H9 (cell line): ENCODE measurements around the gene STAT2. TPM values are rescaled to one million over a fixed set of nuclear protein-coding genes. Genes with fewer than 3 reads are reported as not detected.

ENCODE experiments used
- DNase-seq: peaks from one replicate; pipeline ENCODE4 v3.0.0-alpha.2; 2017
- H2AFZ ChIP-seq: one replicate; pipeline ENCODE4 v1.6.1; 2013; ENCODE audit warnings: mild to moderate bottlenecking, low read length, control low read depth, moderate library complexity
- H2AK5ac ChIP-seq: 2 replicates; pipeline ENCODE4 v1.6.1; 2013; ENCODE audit warnings: low read length, control low read depth, mixed read lengths; ENCODE audit not compliant: insufficient read length
- H2BK120ac ChIP-seq: one replicate; pipeline ENCODE4 v1.6.1; 2013; ENCODE audit warnings: low read depth, mild to moderate bottlenecking, low read length, control low read depth, inconsistent platforms; ENCODE audit not compliant: poor library complexity, severe bottlenecking
- H2BK12ac ChIP-seq: 2 replicates; pipeline ENCODE4 v1.6.1; 2013; ENCODE audit warnings: low read length, control low read depth, mixed read lengths, low read depth; ENCODE audit not compliant: insufficient read length
- H2BK15ac ChIP-seq: 2 replicates; pipeline ENCODE4 v1.6.1; 2013; ENCODE audit warnings: low read depth, low read length, control low read depth
- H2BK20ac ChIP-seq: one replicate; pipeline ENCODE4 v1.6.1; 2013; ENCODE audit warnings: low read depth, mild to moderate bottlenecking, low read length, control low read depth, inconsistent platforms; ENCODE audit not compliant: poor library complexity, severe bottlenecking
- H2BK5ac ChIP-seq: 2 replicates; pipeline ENCODE4 v1.6.1; 2013; ENCODE audit warnings: low read length, control low read depth, mixed read lengths; ENCODE audit not compliant: insufficient read length
- H3K14ac ChIP-seq: 2 replicates; pipeline ENCODE4 v1.6.1; 2013; ENCODE audit warnings: low read length, control low read depth; ENCODE audit not compliant: insufficient read depth
- H3K18ac ChIP-seq: 2 replicates; pipeline ENCODE4 v1.6.1; 2013; ENCODE audit warnings: low read depth, mild to moderate bottlenecking, mixed read lengths, low read length, control low read depth; ENCODE audit not compliant: insufficient read length
- H3K23ac ChIP-seq: 2 replicates; pipeline ENCODE4 v1.6.1; 2013; ENCODE audit warnings: low read length, control low read depth, mixed read lengths, low read depth; ENCODE audit not compliant: insufficient read length
- H3K23me2 ChIP-seq: 2 replicates; pipeline ENCODE4 v1.6.1; 2013; ENCODE audit warnings: low read depth, mild to moderate bottlenecking, mixed read lengths, low read length, control low read depth; ENCODE audit not compliant: insufficient read length, poor library complexity, severe bottlenecking
- H3K27ac ChIP-seq: 2 replicates; pipeline ENCODE4 v1.5.1; 2013; ENCODE audit warnings: low read length, control low read depth, mixed read lengths, low read depth; ENCODE audit not compliant: insufficient read length
- H3K27me3 ChIP-seq: 2 replicates; pipeline ENCODE4 v1.6.1; 2013; ENCODE audit warnings: low read length, control low read depth, inconsistent platforms; ENCODE audit not compliant: insufficient read depth
- H3K4ac ChIP-seq: 2 replicates; pipeline ENCODE4 v1.6.1; 2013; ENCODE audit warnings: low read depth, mild to moderate bottlenecking, control low read depth, inconsistent platforms, low read length, moderate library complexity
- H3K4me1 ChIP-seq: 2 replicates; pipeline ENCODE4 v1.6.1; 2013; ENCODE audit warnings: low read length, control low read depth, inconsistent platforms; ENCODE audit not compliant: insufficient read depth
- H3K4me2 ChIP-seq: 2 replicates; pipeline ENCODE4 v1.6.1; 2013; ENCODE audit warnings: low read length, control low read depth, mixed read lengths; ENCODE audit not compliant: insufficient read length, insufficient read depth
- H3K56ac ChIP-seq: 2 replicates; pipeline ENCODE4 v1.6.1; 2013; ENCODE audit warnings: low read depth, mild to moderate bottlenecking, mixed read lengths, low read length, control low read depth; ENCODE audit not compliant: insufficient read length
- H3K79me1 ChIP-seq: 2 replicates; pipeline ENCODE4 v1.6.1; 2013; ENCODE audit warnings: low read depth, mild to moderate bottlenecking, moderate library complexity, low read length, control low read depth, inconsistent platforms; ENCODE audit not compliant: insufficient read depth, poor library complexity, severe bottlenecking
- H3K79me2 ChIP-seq: 2 replicates; pipeline ENCODE4 v1.6.1; 2013; ENCODE audit warnings: low read length, control low read depth, inconsistent platforms; ENCODE audit not compliant: insufficient read depth
- H3K9ac ChIP-seq: 2 replicates; pipeline ENCODE4 v1.6.1; 2013; ENCODE audit warnings: low read length, control low read depth, mixed read lengths; ENCODE audit not compliant: insufficient read length; ENCODE audit errors: extremely low read depth
- H3K9me3 ChIP-seq: one replicate; pipeline ENCODE4 v1.6.1; 2013; ENCODE audit warnings: low read depth, low read length, inconsistent platforms; ENCODE audit not compliant: control insufficient read depth
- H3T11ph ChIP-seq: one replicate; pipeline ENCODE4 v1.6.1; 2013; ENCODE audit warnings: mild to moderate bottlenecking, low read length, control low read depth, inconsistent platforms
- H4K20me1 ChIP-seq: one replicate; pipeline ENCODE4 v1.6.1; 2013; ENCODE audit not compliant: control insufficient read depth, insufficient read length, insufficient read depth
- H4K5ac ChIP-seq: 2 replicates; pipeline ENCODE4 v1.6.1; 2013; ENCODE audit warnings: low read depth, mild to moderate bottlenecking, mixed read lengths, low read length, control low read depth; ENCODE audit not compliant: insufficient read length
- H4K8ac ChIP-seq: replicated peaks from 2 replicates; pipeline ENCODE4 v1.6.1; 2013; ENCODE audit warnings: low read length, control low read depth, mixed read lengths, low read depth; ENCODE audit not compliant: insufficient read length
- H4K91ac ChIP-seq: 2 replicates; pipeline ENCODE4 v1.6.1; 2013; ENCODE audit warnings: low read depth, mild to moderate bottlenecking, moderate library complexity, mixed read lengths, low read length, control low read depth; ENCODE audit not compliant: insufficient read length
- H3K27ac Mint-ChIP-seq, 3 experiments: 2 replicates in 2 of 3; 3 replicates in 1 of 3; pipeline ENCODE4 v1.8.0; 2020 to 2021; ENCODE audit warnings: mixed read lengths in 3 of 3, mild to moderate bottlenecking in 1 of 3, moderate library complexity in 1 of 3
- H3K27me3 Mint-ChIP-seq: 2 replicates; pipeline ENCODE4 v1.8.0; 2021; ENCODE audit warnings: low read depth, mild to moderate bottlenecking, moderate library complexity, mixed read lengths
- H3K36me3 Mint-ChIP-seq, 3 experiments: 2 replicates in 2 of 3; 3 replicates in 1 of 3; pipeline ENCODE4 v1.8.0; 2020 to 2021; ENCODE audit warnings: low read depth in 3 of 3, mixed read lengths in 3 of 3; ENCODE audit not compliant: insufficient read depth in 1 of 3
- H3K4me1 Mint-ChIP-seq, 2 experiments: 2 replicates each; pipeline ENCODE4 v1.8.0; 2020; ENCODE audit warnings: mixed read lengths in 2 of 2
- H3K4me3 Mint-ChIP-seq, 2 experiments: 2 replicates in 1 of 2; 3 replicates in 1 of 2; pipeline ENCODE4 v1.8.0; 2020 to 2021; ENCODE audit warnings: mild to moderate bottlenecking in 2 of 2, mixed read lengths in 2 of 2, moderate library complexity in 1 of 2
- H3K9me3 Mint-ChIP-seq, 2 experiments: 2 replicates in 1 of 2; 3 replicates in 1 of 2; pipeline ENCODE4 v1.8.0; 2020; ENCODE audit warnings: mild to moderate bottlenecking in 2 of 2, mixed read lengths in 2 of 2, moderate library complexity in 1 of 2
- WGBS: extraction: QIAGEN DNeasy Blood & Tissue Kit; methylation state at CpG from one replicate; pipeline ENCODE4 v1.1.7; 2013; ENCODE audit warnings: missing lambda C conversion rate, low lambda C conversion rate, mixed read lengths; ENCODE audit not compliant: insufficient read length; ENCODE audit errors: extremely low coverage; 5-methylcytosine and 5-hydroxymethylcytosine counted together
- total RNA-seq: library from RNA; stranded (reverse); gene quantifications from 2 replicates; pipeline ENCODE4 v1.2.1, GENCODE V29; 2021
- TF ChIP-seq, protein P1 (sequence below): fragments of 200-600 bp; sonication (generic); conservative IDR thresholded peaks from 3 replicates; pipeline ENCODE4 v1.8.0; 2021; ENCODE audit warnings: antibody characterized with exemption, mild to moderate bottlenecking

The STAT2 gene
- total RNA-seq, 1 experiment from 2014 or later, result 47.8 TPM

DNA sequence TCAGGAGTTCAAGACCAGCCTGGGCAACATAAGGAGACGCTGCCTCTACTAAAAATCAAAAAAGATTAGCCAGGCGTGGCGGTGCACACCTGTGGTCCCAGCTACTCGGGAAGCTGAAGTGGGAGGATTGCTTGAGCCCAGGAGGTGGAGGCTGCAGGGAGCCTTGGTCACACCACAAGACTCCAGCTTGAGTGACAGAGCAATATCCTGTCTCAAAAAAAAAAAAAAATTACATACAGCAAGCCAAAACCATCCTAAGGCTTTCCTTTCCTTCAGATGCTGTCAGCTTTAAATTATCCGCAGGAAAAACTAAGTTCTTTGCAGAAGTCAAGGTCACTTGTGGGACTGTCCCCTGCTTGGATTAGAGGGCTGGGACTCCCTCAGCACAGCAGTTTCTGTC, 61.1 kb downstream of the STAT2 start:
- Histone ChIP-seq H3T11ph (no peak overlapping the region), H2BK20ac (no peak overlapping the region), H2BK12ac (no peak overlapping the region), H3K79me1 (peaks cover 15% of the 10 kb centered on the region), H2AFZ (no peak overlapping the region), H4K8ac (no peak overlapping the region), H3K4ac (no peak overlapping the region), H3K9me3 (no peaks in the 10 kb centered on the region), H4K5ac (no peak overlapping the region), H2BK120ac (no peak overlapping the region), H3K23ac (no peak overlapping the region), H3K27ac (no peak overlapping the region), H2BK15ac (no peak overlapping the region), H3K14ac (no peak overlapping the region), H3K18ac (no peak overlapping the region), H3K27me3 (no peaks in the 10 kb centered on the region), H2AK5ac (no peak overlapping the region), H4K91ac (no peak overlapping the region), H3K23me2 (peaks cover 11% of the 10 kb centered on the region), H2BK5ac (no peak overlapping the region), H3K4me1 (no peaks in the 10 kb centered on the region; the same call in 1 of the 2 replicates), H3K79me2 (peaks cover 15% of the 10 kb centered on the region; the same call in 1 of the 2 replicates), H4K20me1 (no peaks in the 10 kb centered on the region), H3K56ac (no peak overlapping the region), H3K9ac (peak overlapping the region; percentile 87), H3K4me2 (peak overlapping the region; percentile 96)
- Mint-ChIP-seq H3K9me3 (no peaks in the 10 kb centered on the region), H3K36me3 (peaks cover 4 to 38% (median 14%) of the 10 kb centered on the region in 3 experiments; a peak in 6 of 7 replicates), H3K27ac (no peak overlapping the region), H3K27me3 (no peaks in the 10 kb centered on the region), H3K4me1 (peaks cover 15 to 19% of the 10 kb centered on the region in 2 experiments), H3K4me3 (peak overlapping the region; percentile 95 to 96)
- no CpG with 5 or more reads among the region's 5 CpGs for WGBS
- TF ChIP-seq, protein P1, sequence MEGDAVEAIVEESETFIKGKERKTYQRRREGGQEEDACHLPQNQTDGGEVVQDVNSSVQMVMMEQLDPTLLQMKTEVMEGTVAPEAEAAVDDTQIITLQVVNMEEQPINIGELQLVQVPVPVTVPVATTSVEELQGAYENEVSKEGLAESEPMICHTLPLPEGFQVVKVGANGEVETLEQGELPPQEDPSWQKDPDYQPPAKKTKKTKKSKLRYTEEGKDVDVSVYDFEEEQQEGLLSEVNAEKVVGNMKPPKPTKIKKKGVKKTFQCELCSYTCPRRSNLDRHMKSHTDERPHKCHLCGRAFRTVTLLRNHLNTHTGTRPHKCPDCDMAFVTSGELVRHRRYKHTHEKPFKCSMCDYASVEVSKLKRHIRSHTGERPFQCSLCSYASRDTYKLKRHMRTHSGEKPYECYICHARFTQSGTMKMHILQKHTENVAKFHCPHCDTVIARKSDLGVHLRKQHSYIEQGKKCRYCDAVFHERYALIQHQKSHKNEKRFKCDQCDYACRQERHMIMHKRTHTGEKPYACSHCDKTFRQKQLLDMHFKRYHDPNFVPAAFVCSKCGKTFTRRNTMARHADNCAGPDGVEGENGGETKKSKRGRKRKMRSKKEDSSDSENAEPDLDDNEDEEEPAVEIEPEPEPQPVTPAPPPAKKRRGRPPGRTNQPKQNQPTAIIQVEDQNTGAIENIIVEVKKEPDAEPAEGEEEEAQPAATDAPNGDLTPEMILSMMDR, result no peak
- DNase-seq, result no peak
